Measurements from ENCODE around the gene ICA1. TPM values are rescaled to one million over a fixed set of nuclear protein-coding genes. Genes with fewer than 3 reads are reported as not detected.

Gene ICA1
- total RNA-seq, 1 experiment from 2014 or later: 28.8 TPM

GRCh38 chr7:8212638-8213037, 49.3 kb downstream of the ICA1 start:
- Histone ChIP-seq H3T11ph (ENCODE audit: low read length) (no peak overlapping the region), H3K4ac (ENCODE audit: low read depth, low read length) (no peak overlapping the region), H3K27ac (ENCODE audit: insufficient read length, low read depth, low read length) (no peak overlapping the region), H3K9ac (ENCODE audit: extremely low read depth, insufficient read length, low read length) (no peak overlapping the region), H3K27me3 (ENCODE audit: insufficient read depth, low read length) (no peaks in the 10 kb centered on the region), H3K4me2 (ENCODE audit: insufficient read depth, insufficient read length, low read length) (no peak overlapping the region), H3K14ac (ENCODE audit: insufficient read depth, low read length) (no peak overlapping the region), H4K91ac (ENCODE audit: insufficient read length, low read depth, low read length) (no peak overlapping the region), H3K9me3 (ENCODE audit: control insufficient read depth, low read depth, low read length) (no peaks in the 10 kb centered on the region), H4K20me1 (ENCODE audit: control insufficient read depth, insufficient read depth, insufficient read length) (no peaks in the 10 kb centered on the region), H3K56ac (ENCODE audit: insufficient read length, low read depth, low read length) (no peak overlapping the region), H2AFZ (ENCODE audit: low read length) (no peak overlapping the region), H3K79me2 (ENCODE audit: insufficient read depth, low read length) (no peaks in the 10 kb centered on the region), H4K8ac (replicated peaks; ENCODE audit: insufficient read length, low read depth, low read length) (no peak overlapping the region), H2BK15ac (ENCODE audit: low read depth, low read length) (no peak overlapping the region), H3K18ac (ENCODE audit: insufficient read length, low read depth, low read length) (no peak overlapping the region), H4K5ac (ENCODE audit: insufficient read length, low read depth, low read length) (no peak overlapping the region), H2BK5ac (ENCODE audit: insufficient read length, low read length) (no peak overlapping the region), H3K79me1 (ENCODE audit: insufficient read depth, low read depth, low read length, poor library complexity, severe bottlenecking) (no peaks in the 10 kb centered on the region), H2AK5ac (ENCODE audit: insufficient read length, low read length) (no peak overlapping the region), H2BK20ac (ENCODE audit: low read depth, low read length, poor library complexity, severe bottlenecking) (no peak overlapping the region), H2BK120ac (ENCODE audit: low read depth, low read length, poor library complexity, severe bottlenecking) (no peak overlapping the region), H2BK12ac (ENCODE audit: insufficient read length, low read depth, low read length) (no peak overlapping the region), H3K23me2 (ENCODE audit: insufficient read length, low read depth, low read length, poor library complexity, severe bottlenecking) (no peaks in the 10 kb centered on the region), H3K4me1 (ENCODE audit: insufficient read depth, low read length) (peaks cover 6% of the 10 kb centered on the region; the same call in 1 of the 2 replicates), H3K23ac (ENCODE audit: insufficient read length, low read depth, low read length) (no peak overlapping the region)
- Mint-ChIP-seq H3K36me3 (ENCODE audit: insufficient read depth in 1 of 3, low read depth in 3 of 3) (peaks cover 0 to 3% (median 0%) of the 10 kb centered on the region in 3 experiments; a peak in 3 of 7 replicates), H3K4me1 (peaks cover 37% of the 10 kb centered on the region in 2 experiments), H3K4me3 (no peak overlapping the region), H3K27ac (peak overlapping the region in 1 of 3 experiments; percentile 19; a peak in 2 of 7 replicates), H3K27me3 (ENCODE audit: low read depth) (no peaks in the 10 kb centered on the region), H3K9me3 (no peaks in the 10 kb centered on the region; a peak in 1 of 5 replicates)
- no CpG with 5 or more reads among the region's 5 CpGs for WGBS (ENCODE audit: extremely low coverage, insufficient read length, low lambda C conversion rate)
- no peak for DNase-seq
- TF ChIP-seq CTCF (conservative IDR thresholded peaks at IDR 0.05): no peak

Data from H9 (cell line).